Vagina (tissue), 2 donors: ENCODE data around the gene DNM2.

ENCODE experiments used
- POLR2A ChIP-seq, 2 donors: fragments of 450-650 bp; IDR thresholded peaks; one replicate each; pipeline ENCODE4 v1.6.1; 2017; ENCODE audit warnings: antibody characterized with exemption in 2 of 2, mild to moderate bottlenecking in 2 of 2, moderate library complexity in 2 of 2
- TF ChIP-seq, protein P1 (sequence below), 3 experiments: fragments of 450-650 bp in 2 of 3; fragments of 200-600 bp in 1 of 3; sonication (generic) in 1 of 3; IDR thresholded peaks; one replicate each; pipeline ENCODE4 v1.5.1; 2017 to 2019; ENCODE audit warnings: antibody characterized with exemption in 3 of 3, mild to moderate bottlenecking in 2 of 3, moderate library complexity in 2 of 3

DNA sequence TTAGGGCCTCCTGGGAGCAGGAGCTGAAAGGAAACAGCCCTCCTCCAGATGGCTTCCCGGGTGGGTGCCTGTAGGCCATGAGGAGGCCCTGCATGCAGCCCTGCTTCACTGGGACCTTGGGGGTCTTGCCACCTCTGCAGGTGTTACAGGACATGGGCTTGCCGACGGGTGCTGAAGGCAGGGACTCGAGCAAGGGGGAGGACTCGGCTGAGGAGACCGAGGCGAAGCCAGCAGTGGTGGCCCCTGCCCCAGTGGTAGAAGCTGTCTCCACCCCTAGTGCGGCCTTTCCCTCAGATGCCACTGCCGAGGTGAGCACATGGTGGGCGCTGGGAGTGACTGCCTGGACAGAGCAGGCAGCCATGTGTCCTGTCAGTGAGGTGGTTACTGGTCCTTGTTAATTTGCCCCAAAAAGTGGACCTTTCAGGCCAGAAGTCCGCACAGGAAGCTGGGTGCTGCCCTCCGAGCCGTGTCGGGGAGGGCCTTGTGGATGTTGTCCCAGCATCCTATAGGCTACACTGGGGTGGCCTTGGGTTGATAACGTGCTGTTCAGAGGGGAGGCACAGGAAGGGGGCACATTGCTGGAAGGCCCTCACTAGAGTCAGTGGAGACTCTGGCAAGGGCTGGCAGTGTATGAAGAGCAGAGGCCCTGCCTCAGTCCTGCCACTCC, 35.3 kb upstream of the DNM2 start:
- TF ChIP-seq, protein P1, sequence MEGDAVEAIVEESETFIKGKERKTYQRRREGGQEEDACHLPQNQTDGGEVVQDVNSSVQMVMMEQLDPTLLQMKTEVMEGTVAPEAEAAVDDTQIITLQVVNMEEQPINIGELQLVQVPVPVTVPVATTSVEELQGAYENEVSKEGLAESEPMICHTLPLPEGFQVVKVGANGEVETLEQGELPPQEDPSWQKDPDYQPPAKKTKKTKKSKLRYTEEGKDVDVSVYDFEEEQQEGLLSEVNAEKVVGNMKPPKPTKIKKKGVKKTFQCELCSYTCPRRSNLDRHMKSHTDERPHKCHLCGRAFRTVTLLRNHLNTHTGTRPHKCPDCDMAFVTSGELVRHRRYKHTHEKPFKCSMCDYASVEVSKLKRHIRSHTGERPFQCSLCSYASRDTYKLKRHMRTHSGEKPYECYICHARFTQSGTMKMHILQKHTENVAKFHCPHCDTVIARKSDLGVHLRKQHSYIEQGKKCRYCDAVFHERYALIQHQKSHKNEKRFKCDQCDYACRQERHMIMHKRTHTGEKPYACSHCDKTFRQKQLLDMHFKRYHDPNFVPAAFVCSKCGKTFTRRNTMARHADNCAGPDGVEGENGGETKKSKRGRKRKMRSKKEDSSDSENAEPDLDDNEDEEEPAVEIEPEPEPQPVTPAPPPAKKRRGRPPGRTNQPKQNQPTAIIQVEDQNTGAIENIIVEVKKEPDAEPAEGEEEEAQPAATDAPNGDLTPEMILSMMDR (IDR thresholded peaks at IDR 0.05): no peak
- TF ChIP-seq POLR2A (IDR thresholded peaks at IDR 0.05): no peak
